CD4-positive, alpha-beta T cell treated with Interleukin-4 for 4 hours (primary cell): Measurements from ENCODE around the gene KREMEN1.

ENCODE experiments used
- DNase-seq: peaks from one replicate; pipeline ENCODE4 v3.0.0-alpha.2; 2020

The KREMEN1 gene

GRCh38 chr22:29136782-29137700 lies 64.2 kb downstream of the KREMEN1 start:
- no peak for DNase-seq

GRCh38 chr22:29138556-29139305 lies 65.9 kb downstream of the KREMEN1 start:
- no peak for DNase-seq

- no peak for DNase-seq
Measured at GRCh38 chr22:29139965-29140782, 67.3 kb downstream of the KREMEN1 start.

- DNase-seq: no peak
Measured at GRCh38 chr22:29141078-29141688, 68.3 kb downstream of the KREMEN1 start.

- no peak for DNase-seq
Measured at GRCh38 chr22:29142116-29142515, 69.3 kb downstream of the KREMEN1 start.

- no peak for DNase-seq
Measured at GRCh38 chr22:29143941-29144785, 71.3 kb downstream of the KREMEN1 start.

GRCh38 chr22:29144786-29145160 lies 71.9 kb downstream of the KREMEN1 start:
- DNase-seq: no peak

GRCh38 chr22:29145321-29146072 lies 72.7 kb downstream of the KREMEN1 start:
- DNase-seq: no peak

- no peak for DNase-seq
Measured at GRCh38 chr22:29146091-29146560, 73.3 kb downstream of the KREMEN1 start.

- no peak for DNase-seq
Measured at GRCh38 chr22:29146771-29147170, 73.9 kb downstream of the KREMEN1 start.

GRCh38 chr22:29147331-29147899 lies 74.6 kb downstream of the KREMEN1 start:
- DNase-seq: no peak

GRCh38 chr22:29148036-29148435 lies 75.2 kb downstream of the KREMEN1 start:
- no peak for DNase-seq

GRCh38 chr22:29148826-29149225 lies 76.0 kb downstream of the KREMEN1 start:
- no peak for DNase-seq

GRCh38 chr22:29149841-29150555 lies 77.2 kb downstream of the KREMEN1 start:
- DNase-seq: no peak

- DNase-seq: no peak
Measured at GRCh38 chr22:29150701-29151100, 77.9 kb downstream of the KREMEN1 start.

- no peak for DNase-seq
Measured at GRCh38 chr22:29151316-29151715, 78.5 kb downstream of the KREMEN1 start.

- no peak for DNase-seq
Measured at GRCh38 chr22:29152045-29152953, 79.5 kb downstream of the KREMEN1 start.

- no peak for DNase-seq
Measured at GRCh38 chr22:29152954-29153719, 80.3 kb downstream of the KREMEN1 start.
